H9 (cell line): ENCODE results near the gene ACAP2. TPM values are rescaled to one million over a fixed set of nuclear protein-coding genes. Genes with fewer than 3 reads are reported as not detected.

Source experiments
- DNase-seq: peaks from one replicate; pipeline ENCODE4 v3.0.0-alpha.2; 2017
- H2AFZ ChIP-seq: one replicate; pipeline ENCODE4 v1.6.1; 2013; ENCODE audit warnings: mild to moderate bottlenecking, low read length, control low read depth, moderate library complexity
- H2AK5ac ChIP-seq: 2 replicates; pipeline ENCODE4 v1.6.1; 2013; ENCODE audit warnings: low read length, control low read depth, mixed read lengths; ENCODE audit not compliant: insufficient read length
- H2BK120ac ChIP-seq: one replicate; pipeline ENCODE4 v1.6.1; 2013; ENCODE audit warnings: low read depth, mild to moderate bottlenecking, low read length, control low read depth, inconsistent platforms; ENCODE audit not compliant: poor library complexity, severe bottlenecking
- H2BK12ac ChIP-seq: 2 replicates; pipeline ENCODE4 v1.6.1; 2013; ENCODE audit warnings: low read length, control low read depth, mixed read lengths, low read depth; ENCODE audit not compliant: insufficient read length
- H2BK15ac ChIP-seq: 2 replicates; pipeline ENCODE4 v1.6.1; 2013; ENCODE audit warnings: low read depth, low read length, control low read depth
- H2BK20ac ChIP-seq: one replicate; pipeline ENCODE4 v1.6.1; 2013; ENCODE audit warnings: low read depth, mild to moderate bottlenecking, low read length, control low read depth, inconsistent platforms; ENCODE audit not compliant: poor library complexity, severe bottlenecking
- H2BK5ac ChIP-seq: 2 replicates; pipeline ENCODE4 v1.6.1; 2013; ENCODE audit warnings: low read length, control low read depth, mixed read lengths; ENCODE audit not compliant: insufficient read length
- H3K14ac ChIP-seq: 2 replicates; pipeline ENCODE4 v1.6.1; 2013; ENCODE audit warnings: low read length, control low read depth; ENCODE audit not compliant: insufficient read depth
- H3K18ac ChIP-seq: 2 replicates; pipeline ENCODE4 v1.6.1; 2013; ENCODE audit warnings: low read depth, mild to moderate bottlenecking, mixed read lengths, low read length, control low read depth; ENCODE audit not compliant: insufficient read length
- H3K23ac ChIP-seq: 2 replicates; pipeline ENCODE4 v1.6.1; 2013; ENCODE audit warnings: low read length, control low read depth, mixed read lengths, low read depth; ENCODE audit not compliant: insufficient read length
- H3K23me2 ChIP-seq: 2 replicates; pipeline ENCODE4 v1.6.1; 2013; ENCODE audit warnings: low read depth, mild to moderate bottlenecking, mixed read lengths, low read length, control low read depth; ENCODE audit not compliant: insufficient read length, poor library complexity, severe bottlenecking
- H3K27ac ChIP-seq: 2 replicates; pipeline ENCODE4 v1.5.1; 2013; ENCODE audit warnings: low read length, control low read depth, mixed read lengths, low read depth; ENCODE audit not compliant: insufficient read length
- H3K27me3 ChIP-seq: 2 replicates; pipeline ENCODE4 v1.6.1; 2013; ENCODE audit warnings: low read length, control low read depth, inconsistent platforms; ENCODE audit not compliant: insufficient read depth
- H3K4ac ChIP-seq: 2 replicates; pipeline ENCODE4 v1.6.1; 2013; ENCODE audit warnings: low read depth, mild to moderate bottlenecking, control low read depth, inconsistent platforms, low read length, moderate library complexity
- H3K4me1 ChIP-seq: 2 replicates; pipeline ENCODE4 v1.6.1; 2013; ENCODE audit warnings: low read length, control low read depth, inconsistent platforms; ENCODE audit not compliant: insufficient read depth
- H3K4me2 ChIP-seq: 2 replicates; pipeline ENCODE4 v1.6.1; 2013; ENCODE audit warnings: low read length, control low read depth, mixed read lengths; ENCODE audit not compliant: insufficient read length, insufficient read depth
- H3K56ac ChIP-seq: 2 replicates; pipeline ENCODE4 v1.6.1; 2013; ENCODE audit warnings: low read depth, mild to moderate bottlenecking, mixed read lengths, low read length, control low read depth; ENCODE audit not compliant: insufficient read length
- H3K79me1 ChIP-seq: 2 replicates; pipeline ENCODE4 v1.6.1; 2013; ENCODE audit warnings: low read depth, mild to moderate bottlenecking, moderate library complexity, low read length, control low read depth, inconsistent platforms; ENCODE audit not compliant: insufficient read depth, poor library complexity, severe bottlenecking
- H3K79me2 ChIP-seq: 2 replicates; pipeline ENCODE4 v1.6.1; 2013; ENCODE audit warnings: low read length, control low read depth, inconsistent platforms; ENCODE audit not compliant: insufficient read depth
- H3K9ac ChIP-seq: 2 replicates; pipeline ENCODE4 v1.6.1; 2013; ENCODE audit warnings: low read length, control low read depth, mixed read lengths; ENCODE audit not compliant: insufficient read length; ENCODE audit errors: extremely low read depth
- H3K9me3 ChIP-seq: one replicate; pipeline ENCODE4 v1.6.1; 2013; ENCODE audit warnings: low read depth, low read length, inconsistent platforms; ENCODE audit not compliant: control insufficient read depth
- H3T11ph ChIP-seq: one replicate; pipeline ENCODE4 v1.6.1; 2013; ENCODE audit warnings: mild to moderate bottlenecking, low read length, control low read depth, inconsistent platforms
- H4K20me1 ChIP-seq: one replicate; pipeline ENCODE4 v1.6.1; 2013; ENCODE audit not compliant: control insufficient read depth, insufficient read length, insufficient read depth
- H4K5ac ChIP-seq: 2 replicates; pipeline ENCODE4 v1.6.1; 2013; ENCODE audit warnings: low read depth, mild to moderate bottlenecking, mixed read lengths, low read length, control low read depth; ENCODE audit not compliant: insufficient read length
- H4K8ac ChIP-seq: replicated peaks from 2 replicates; pipeline ENCODE4 v1.6.1; 2013; ENCODE audit warnings: low read length, control low read depth, mixed read lengths, low read depth; ENCODE audit not compliant: insufficient read length
- H4K91ac ChIP-seq: 2 replicates; pipeline ENCODE4 v1.6.1; 2013; ENCODE audit warnings: low read depth, mild to moderate bottlenecking, moderate library complexity, mixed read lengths, low read length, control low read depth; ENCODE audit not compliant: insufficient read length
- H3K27ac Mint-ChIP-seq, 3 experiments: 2 replicates in 2 of 3; 3 replicates in 1 of 3; pipeline ENCODE4 v1.8.0; 2020 to 2021; ENCODE audit warnings: mixed read lengths in 3 of 3, mild to moderate bottlenecking in 1 of 3, moderate library complexity in 1 of 3
- H3K27me3 Mint-ChIP-seq: 2 replicates; pipeline ENCODE4 v1.8.0; 2021; ENCODE audit warnings: low read depth, mild to moderate bottlenecking, moderate library complexity, mixed read lengths
- H3K36me3 Mint-ChIP-seq, 3 experiments: 2 replicates in 2 of 3; 3 replicates in 1 of 3; pipeline ENCODE4 v1.8.0; 2020 to 2021; ENCODE audit warnings: low read depth in 3 of 3, mixed read lengths in 3 of 3; ENCODE audit not compliant: insufficient read depth in 1 of 3
- H3K4me1 Mint-ChIP-seq, 2 experiments: 2 replicates each; pipeline ENCODE4 v1.8.0; 2020; ENCODE audit warnings: mixed read lengths in 2 of 2
- H3K4me3 Mint-ChIP-seq, 2 experiments: 2 replicates in 1 of 2; 3 replicates in 1 of 2; pipeline ENCODE4 v1.8.0; 2020 to 2021; ENCODE audit warnings: mild to moderate bottlenecking in 2 of 2, mixed read lengths in 2 of 2, moderate library complexity in 1 of 2
- H3K9me3 Mint-ChIP-seq, 2 experiments: 2 replicates in 1 of 2; 3 replicates in 1 of 2; pipeline ENCODE4 v1.8.0; 2020; ENCODE audit warnings: mild to moderate bottlenecking in 2 of 2, mixed read lengths in 2 of 2, moderate library complexity in 1 of 2
- CTCF ChIP-seq: fragments of 200-600 bp; sonication (generic); conservative IDR thresholded peaks from 3 replicates; pipeline ENCODE4 v1.8.0; 2021; ENCODE audit warnings: antibody characterized with exemption, mild to moderate bottlenecking
- WGBS: extraction: QIAGEN DNeasy Blood & Tissue Kit; methylation state at CpG from one replicate; pipeline ENCODE4 v1.1.7; 2013; ENCODE audit warnings: missing lambda C conversion rate, low lambda C conversion rate, mixed read lengths; ENCODE audit not compliant: insufficient read length; ENCODE audit errors: extremely low coverage; 5-methylcytosine and 5-hydroxymethylcytosine counted together
- total RNA-seq: library from RNA; stranded (reverse); gene quantifications from 2 replicates; pipeline ENCODE4 v1.2.1, GENCODE V29; 2021

The ACAP2 gene
- total RNA-seq, 1 experiment from 2014 or later, result 30.8 TPM

GRCh38 chr3:195461594-195462307 is 18.9 kb upstream of the ACAP2 start:
- Mint-ChIP-seq H3K4me1 (no peaks in the 10 kb centered on the region), H3K4me3 (no peak overlapping the region), H3K36me3 (no peaks in the 10 kb centered on the region; a peak in 1 of 7 replicates), H3K27ac (no peak overlapping the region; a peak in 1 of 7 replicates), H3K9me3 (no peaks in the 10 kb centered on the region; a peak in 1 of 5 replicates), H3K27me3 (no peaks in the 10 kb centered on the region)
- no peak overlapping the region for H2BK15ac ChIP-seq
- WGBS, result no CpG with 5 or more reads among the region's 7 CpGs
- H4K5ac ChIP-seq, result no peak overlapping the region
- no peak overlapping the region for H4K91ac ChIP-seq
- no peaks in the 10 kb centered on the region for H3K79me1 ChIP-seq
- H3K56ac ChIP-seq, result no peak overlapping the region
- no peak overlapping the region for H2AK5ac ChIP-seq
- H3K18ac ChIP-seq, result no peak overlapping the region
- no peaks in the 10 kb centered on the region; the same call in 1 of the 2 replicates for H3K27me3 ChIP-seq
- H3K23me2 ChIP-seq, result no peaks in the 10 kb centered on the region
- no peak overlapping the region for H2BK20ac ChIP-seq
- H3K4me2 ChIP-seq, result no peak overlapping the region
- DNase-seq, result no peak
- no peaks in the 10 kb centered on the region for H4K20me1 ChIP-seq
- no peaks in the 10 kb centered on the region for H3K9me3 ChIP-seq
- H3K4ac ChIP-seq, result no peak overlapping the region
- H2BK120ac ChIP-seq, result no peak overlapping the region
- no peak overlapping the region for H3K9ac ChIP-seq
- H3T11ph ChIP-seq, result no peak overlapping the region
- H3K27ac ChIP-seq, result no peak overlapping the region
- no peaks in the 10 kb centered on the region for H3K4me1 ChIP-seq
- H3K79me2 ChIP-seq, result no peaks in the 10 kb centered on the region
- no peak overlapping the region for H2AFZ ChIP-seq
- H2BK5ac ChIP-seq, result no peak overlapping the region
- no peak overlapping the region for H2BK12ac ChIP-seq
- TF ChIP-seq CTCF, result no peak
- no peak overlapping the region for H3K14ac ChIP-seq
- no peak overlapping the region for H4K8ac ChIP-seq
- H3K23ac ChIP-seq, result no peak overlapping the region
